Astrocyte (in vitro differentiated cells and primary cell): ENCODE results near the gene BCHE. TPM values are rescaled to one million over a fixed set of nuclear protein-coding genes. Genes with fewer than 3 reads are reported as not detected.

ENCODE experiments used
- DNase-seq: peaks from one replicate; pipeline ENCODE4 v3.0.0-alpha.2; 2010; ENCODE audit warnings: low read depth
- FAIRE-seq: peaks from 2 replicates; lab custom pipeline; 2011; peaks lifted over from hg19 to GRCh38; lab: Jason Lieb, UNC
- H2AFZ ChIP-seq: 2 replicates; pipeline ENCODE4 v1.6.0; 2012; ENCODE audit warnings: low read depth, low read length, inconsistent platforms
- H3K27ac ChIP-seq: 2 replicates; pipeline ENCODE4 v1.5.1; 2011; ENCODE audit warnings: low read depth, low read length, inconsistent platforms
- H3K27me3 ChIP-seq: 2 replicates; pipeline ENCODE4 v1.6.0; 2011; ENCODE audit warnings: low read length, inconsistent platforms; ENCODE audit not compliant: insufficient read depth
- H3K36me3 ChIP-seq: 2 replicates; pipeline ENCODE4 v1.5.1; 2011; ENCODE audit warnings: low read length, inconsistent platforms; ENCODE audit not compliant: insufficient read depth
- H3K4me1 ChIP-seq: 2 replicates; pipeline ENCODE4 v1.5.1; 2011; ENCODE audit warnings: low read length, inconsistent platforms; ENCODE audit not compliant: insufficient read depth
- H3K4me2 ChIP-seq: 2 replicates; pipeline ENCODE4 v1.6.0; 2012; ENCODE audit warnings: low read length, inconsistent platforms
- H3K4me3 ChIP-seq: 2 replicates; pipeline ENCODE4 v1.5.1; 2011; ENCODE audit warnings: low read depth, mild to moderate bottlenecking, low read length, inconsistent platforms; ENCODE audit not compliant: insufficient read depth
- H3K79me2 ChIP-seq: 2 replicates; pipeline ENCODE4 v1.6.0; 2012; ENCODE audit warnings: mild to moderate bottlenecking, low read length, inconsistent platforms; ENCODE audit not compliant: insufficient read depth
- H3K9ac ChIP-seq: 2 replicates; pipeline ENCODE4 v1.6.0; 2012; ENCODE audit warnings: mild to moderate bottlenecking, low read length, inconsistent platforms
- H3K9me3 ChIP-seq: 2 replicates; pipeline ENCODE4 v1.5.1; 2012; ENCODE audit warnings: low read depth, mild to moderate bottlenecking, low read length, inconsistent platforms; ENCODE audit not compliant: insufficient read depth
- H4K20me1 ChIP-seq: 2 replicates; pipeline ENCODE4 v1.6.0; 2012; ENCODE audit warnings: low read length, inconsistent platforms; ENCODE audit not compliant: insufficient read depth
- H3K27ac Mint-ChIP-seq: one replicate; pipeline ENCODE4 v1.8.0; 2021; ENCODE audit warnings: mild to moderate bottlenecking, mixed read lengths; ENCODE audit not compliant: unreplicated experiment
- H3K27me3 Mint-ChIP-seq: one replicate; pipeline ENCODE4 v1.8.0; 2021; ENCODE audit warnings: low read depth, mixed read lengths; ENCODE audit not compliant: unreplicated experiment
- H3K36me3 Mint-ChIP-seq: one replicate; pipeline ENCODE4 v1.8.0; 2021; ENCODE audit warnings: low read depth, mixed read lengths; ENCODE audit not compliant: unreplicated experiment
- H3K4me1 Mint-ChIP-seq: one replicate; pipeline ENCODE4 v1.8.0; 2021; ENCODE audit warnings: low read depth, mixed read lengths; ENCODE audit not compliant: unreplicated experiment
- H3K4me3 Mint-ChIP-seq: one replicate; pipeline ENCODE4 v1.8.0; 2021; ENCODE audit warnings: mild to moderate bottlenecking, moderate library complexity, mixed read lengths; ENCODE audit not compliant: unreplicated experiment
- H3K9me3 Mint-ChIP-seq: one replicate; pipeline ENCODE4 v1.8.0; 2021; ENCODE audit warnings: mild to moderate bottlenecking, mixed read lengths; ENCODE audit not compliant: unreplicated experiment
- EZH2 ChIP-seq: IDR thresholded peaks from 2 replicates; pipeline ENCODE4 v1.6.1; 2012; ENCODE audit warnings: mild to moderate bottlenecking, low read length, inconsistent platforms; ENCODE audit not compliant: insufficient read depth
- total RNA-seq: library from RNA; stranded (reverse); gene quantifications from 2 replicates; pipeline ENCODE4 v1.2.1, GENCODE V29; 2021
- TF ChIP-seq, protein P1 (sequence below): IDR thresholded peaks from 2 replicates; pipeline ENCODE4 v1.5.1; 2011; ENCODE audit warnings: low read depth, mild to moderate bottlenecking, inconsistent platforms, low read length, moderate library complexity; ENCODE audit not compliant: insufficient read depth

Gene BCHE
- total RNA-seq, 1 donor from 2014 or later, result 10.6 TPM

DNA sequence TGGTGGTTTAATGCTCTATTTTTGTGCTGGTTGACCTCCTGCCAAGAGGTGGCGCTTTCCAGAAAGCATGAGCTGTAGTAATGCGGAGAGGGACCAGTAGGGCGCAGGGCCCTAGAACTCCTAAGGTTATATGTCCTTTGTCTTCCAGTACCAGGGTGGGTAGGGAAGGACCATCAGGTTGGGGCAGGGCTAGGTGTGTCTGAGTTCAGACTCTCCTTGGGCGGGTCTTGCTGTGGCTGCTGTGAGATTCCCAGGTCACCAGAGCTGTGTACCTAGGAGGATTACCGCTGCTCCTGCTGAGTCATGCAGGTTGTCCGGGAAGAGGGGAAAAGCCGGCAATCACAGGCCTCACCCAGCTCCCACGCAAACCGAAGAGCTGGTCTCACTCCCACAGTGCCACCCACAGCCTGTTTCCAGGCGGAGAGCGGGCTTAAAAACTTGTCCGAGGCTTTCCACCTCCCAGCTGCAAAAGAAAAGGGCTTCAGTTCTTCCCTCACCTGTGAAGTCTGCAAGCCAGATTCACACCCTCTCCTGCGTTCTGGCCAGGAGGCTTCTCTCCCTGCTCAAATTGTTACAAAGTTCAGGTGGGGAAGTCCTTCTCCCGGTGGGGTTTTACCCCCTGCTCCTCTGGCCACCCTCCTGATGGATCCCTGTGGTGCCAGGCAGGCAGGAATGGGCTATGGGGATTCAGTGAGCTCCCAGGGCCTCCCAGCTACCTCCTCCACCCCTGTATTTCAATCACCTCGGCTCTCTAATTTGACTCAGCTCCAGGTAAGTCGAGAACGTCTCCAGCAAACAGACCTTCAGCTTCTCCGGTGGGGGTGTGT, 37.7 kb upstream of the BCHE start:
- H3K4me3 ChIP-seq, result no peak overlapping the region
- H3K9ac ChIP-seq, result no peak overlapping the region
- Mint-ChIP-seq H3K9me3 (peaks cover 4% of the 10 kb centered on the region), H3K27ac (no peak overlapping the region), H3K4me3 (no peak overlapping the region), H3K4me1 (no peaks in the 10 kb centered on the region), H3K36me3 (no peaks in the 10 kb centered on the region), H3K27me3 (no peaks in the 10 kb centered on the region)
- H3K27me3 ChIP-seq, result no peaks in the 10 kb centered on the region
- no peak overlapping the region for H3K27ac ChIP-seq
- DNase-seq, result no peak
- TF ChIP-seq, protein P1, sequence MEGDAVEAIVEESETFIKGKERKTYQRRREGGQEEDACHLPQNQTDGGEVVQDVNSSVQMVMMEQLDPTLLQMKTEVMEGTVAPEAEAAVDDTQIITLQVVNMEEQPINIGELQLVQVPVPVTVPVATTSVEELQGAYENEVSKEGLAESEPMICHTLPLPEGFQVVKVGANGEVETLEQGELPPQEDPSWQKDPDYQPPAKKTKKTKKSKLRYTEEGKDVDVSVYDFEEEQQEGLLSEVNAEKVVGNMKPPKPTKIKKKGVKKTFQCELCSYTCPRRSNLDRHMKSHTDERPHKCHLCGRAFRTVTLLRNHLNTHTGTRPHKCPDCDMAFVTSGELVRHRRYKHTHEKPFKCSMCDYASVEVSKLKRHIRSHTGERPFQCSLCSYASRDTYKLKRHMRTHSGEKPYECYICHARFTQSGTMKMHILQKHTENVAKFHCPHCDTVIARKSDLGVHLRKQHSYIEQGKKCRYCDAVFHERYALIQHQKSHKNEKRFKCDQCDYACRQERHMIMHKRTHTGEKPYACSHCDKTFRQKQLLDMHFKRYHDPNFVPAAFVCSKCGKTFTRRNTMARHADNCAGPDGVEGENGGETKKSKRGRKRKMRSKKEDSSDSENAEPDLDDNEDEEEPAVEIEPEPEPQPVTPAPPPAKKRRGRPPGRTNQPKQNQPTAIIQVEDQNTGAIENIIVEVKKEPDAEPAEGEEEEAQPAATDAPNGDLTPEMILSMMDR, result no peak
- no peak for TF ChIP-seq EZH2
- H3K79me2 ChIP-seq, result no peaks in the 10 kb centered on the region
- no peak overlapping the region for H3K4me2 ChIP-seq
- no peak for FAIRE-seq
- H2AFZ ChIP-seq, result no peak overlapping the region
- no peaks in the 10 kb centered on the region for H3K9me3 ChIP-seq
- H3K36me3 ChIP-seq, result no peaks in the 10 kb centered on the region
- no peaks in the 10 kb centered on the region for H4K20me1 ChIP-seq
- no peaks in the 10 kb centered on the region for H3K4me1 ChIP-seq

DNA sequence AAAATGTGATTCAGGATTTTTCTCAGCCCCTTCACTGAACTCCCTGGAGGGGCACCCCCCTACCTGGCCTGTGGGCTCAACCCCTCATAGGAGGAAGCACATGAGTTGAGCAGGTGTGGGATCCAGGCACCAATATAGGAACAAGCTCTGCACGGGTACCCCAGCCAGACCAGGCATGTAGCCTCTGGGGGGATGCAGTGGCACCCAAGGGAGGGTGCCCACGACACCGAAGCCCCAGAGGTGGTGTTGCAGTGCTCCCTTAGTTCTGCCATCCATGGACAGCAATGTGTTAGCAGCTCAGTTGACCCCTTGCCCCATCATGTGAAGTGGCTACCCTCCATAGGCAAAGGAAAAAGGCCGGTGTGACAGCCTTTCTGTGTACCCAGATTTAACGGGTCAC, 30.9 kb upstream of the BCHE start:
- no peaks in the 10 kb centered on the region for H3K36me3 Mint-ChIP-seq
- no peaks in the 10 kb centered on the region for H3K27me3 ChIP-seq
- H3K9ac ChIP-seq, result no peak overlapping the region
- H4K20me1 ChIP-seq, result no peaks in the 10 kb centered on the region
- no peaks in the 10 kb centered on the region for H3K4me1 ChIP-seq
- no peak overlapping the region for H3K4me2 ChIP-seq
- no peaks in the 10 kb centered on the region for H3K9me3 ChIP-seq
- no peaks in the 10 kb centered on the region for H3K36me3 ChIP-seq
- H2AFZ ChIP-seq, result no peak overlapping the region
- H3K27me3 Mint-ChIP-seq, result no peaks in the 10 kb centered on the region
- H3K4me3 Mint-ChIP-seq, result no peak overlapping the region
- H3K4me3 ChIP-seq, result no peak overlapping the region
- H3K27ac ChIP-seq, result no peak overlapping the region
- DNase-seq (no peak), FAIRE-seq (no peak)
- no peaks in the 10 kb centered on the region for H3K79me2 ChIP-seq
- H3K4me1 Mint-ChIP-seq, result no peaks in the 10 kb centered on the region
- H3K9me3 Mint-ChIP-seq, result peaks cover 4% of the 10 kb centered on the region
- TF ChIP-seq, protein P1, result no peak
- no peak for TF ChIP-seq EZH2
- no peak overlapping the region for H3K27ac Mint-ChIP-seq

DNA sequence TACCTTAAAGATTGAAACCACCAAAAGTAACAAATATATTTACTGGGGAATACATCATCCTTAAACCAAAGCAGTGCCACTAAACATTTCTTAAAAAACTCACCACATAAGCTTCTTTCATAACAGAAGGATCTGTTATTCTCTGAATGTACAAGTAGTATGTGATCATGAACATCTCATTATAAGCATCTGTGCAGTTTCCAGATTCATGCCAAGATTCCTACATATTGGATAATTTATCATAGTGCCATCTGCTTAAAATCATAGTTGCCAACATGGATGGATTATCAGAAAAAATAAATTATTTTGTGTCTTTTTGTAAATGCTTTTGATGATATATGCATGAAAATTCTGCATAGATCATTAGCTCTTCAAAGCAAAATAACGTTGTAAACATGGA, 21.8 kb upstream of the BCHE start:
- Histone ChIP-seq H3K27ac (no peak overlapping the region), H2AFZ (no peak overlapping the region), H3K27me3 (no peaks in the 10 kb centered on the region), H3K4me2 (no peak overlapping the region), H3K9ac (no peak overlapping the region), H4K20me1 (no peaks in the 10 kb centered on the region), H3K36me3 (no peaks in the 10 kb centered on the region), H3K4me1 (no peaks in the 10 kb centered on the region), H3K4me3 (no peak overlapping the region), H3K79me2 (no peaks in the 10 kb centered on the region), H3K9me3 (no peaks in the 10 kb centered on the region)
- Mint-ChIP-seq H3K27ac (no peak overlapping the region), H3K27me3 (no peaks in the 10 kb centered on the region), H3K4me3 (no peak overlapping the region), H3K4me1 (no peaks in the 10 kb centered on the region), H3K36me3 (no peaks in the 10 kb centered on the region), H3K9me3 (no peaks in the 10 kb centered on the region)
- TF ChIP-seq, protein P1, result no peak
- TF ChIP-seq EZH2, result no peak
- DNase-seq, result no peak
- FAIRE-seq, result no peak
